HEK293 (cell line): Measurements from ENCODE around the gene UCHL3.

ENCODE experiments used
- CTCF ChIA-PET: fragments of 350-600 bp; formaldehyde crosslinking; extraction: SDS; loops from one replicate; lab custom pipeline; 2021; ENCODE audit warnings: antibody characterized with exemption; lab: Yijun Ruan, JAX
- POLR2A ChIA-PET: fragments of 300-600 bp; formaldehyde crosslinking; extraction: SDS; loops from one replicate; lab custom pipeline; 2020; ENCODE audit warnings: antibody characterized with exemption, inconsistent platforms; lab: Yijun Ruan, JAX
- H3K27ac ChIP-seq: fragments of 200-500 bp; sonication (Bioruptor generic); 2 replicates; pipeline ENCODE4 v1.5.1; 2014; ENCODE audit warnings: low read depth, low read length, control low read depth, inconsistent platforms; ENCODE audit errors: extremely low read depth
- H3K36me3 ChIP-seq, 2 experiments: fragments of 200-500 bp in 1 of 2; sonication (Bioruptor generic) in 1 of 2; 1 replicate in 1 of 2; 2 replicates in 1 of 2; pipeline ENCODE4 v1.5.1; 2014 to 2017; ENCODE audit warnings: inconsistent platforms in 2 of 2, low read length in 2 of 2; ENCODE audit not compliant: control insufficient read depth in 2 of 2, insufficient read depth in 1 of 2
- H3K4me1 ChIP-seq: fragments of 200-500 bp; sonication (Bioruptor generic); 2 replicates; pipeline ENCODE4 v1.5.1; 2014; ENCODE audit warnings: mild to moderate bottlenecking, low read length, inconsistent platforms; ENCODE audit not compliant: control insufficient read depth, insufficient read depth
- H3K4me3 ChIP-seq: 2 replicates; pipeline ENCODE4 v1.5.1; 2011; ENCODE audit warnings: low read depth, mild to moderate bottlenecking, control low read depth, low read length, moderate library complexity
- H3K9me3 ChIP-seq: fragments of 200-500 bp; sonication (Bioruptor generic); 2 replicates; pipeline ENCODE4 v1.5.1; 2014; ENCODE audit warnings: low read depth, low read length, inconsistent platforms; ENCODE audit not compliant: control insufficient read depth, insufficient read depth
- RBAK ChIP-seq: fragments of 450-650 bp; formaldehyde crosslinking; IDR thresholded peaks from 2 replicates; pipeline ENCODE4 v1.5.1; 2016; ENCODE audit warnings: missing biosample characterization, missing genetic modification characterization
- SP7 ChIP-seq: fragments of 450-650 bp; formaldehyde crosslinking; IDR thresholded peaks from 2 replicates; pipeline ENCODE4 v1.5.1; 2016; ENCODE audit warnings: missing biosample characterization, missing genetic modification characterization
- ZBTB21 ChIP-seq: fragments of 450-650 bp; formaldehyde crosslinking; IDR thresholded peaks from 2 replicates; pipeline ENCODE4 v1.5.1; 2017; ENCODE audit warnings: missing biosample characterization, missing genetic modification characterization
- ZNF10 ChIP-seq: fragments of 450-650 bp; formaldehyde crosslinking; IDR thresholded peaks from 2 replicates; pipeline ENCODE4 v1.5.1; 2017; ENCODE audit warnings: missing biosample characterization, missing genetic modification characterization
- ZNF174 ChIP-seq: fragments of 450-650 bp; formaldehyde crosslinking; IDR thresholded peaks from 2 replicates; pipeline ENCODE4 v1.5.0; 2017; ENCODE audit warnings: missing biosample characterization, mild to moderate bottlenecking, missing genetic modification characterization
- ZNF175 ChIP-seq: fragments of 450-650 bp; formaldehyde crosslinking; IDR thresholded peaks from 2 replicates; pipeline ENCODE4 v1.5.1; 2016; ENCODE audit warnings: missing biosample characterization, missing genetic modification characterization
- ZNF19 ChIP-seq: fragments of 450-650 bp; formaldehyde crosslinking; IDR thresholded peaks from 2 replicates; pipeline ENCODE4; 2016; ENCODE audit warnings: missing biosample characterization, missing genetic modification characterization, low read depth
- ZNF292 ChIP-seq: fragments of 450-650 bp; formaldehyde crosslinking; IDR thresholded peaks from 2 replicates; pipeline ENCODE4 v1.5.1; 2016; ENCODE audit warnings: low read depth, missing biosample characterization, missing genetic modification characterization, borderline replicate concordance
- ZNF416 ChIP-seq: fragments of 450-650 bp; formaldehyde crosslinking; IDR thresholded peaks from 2 replicates; pipeline ENCODE4 v1.5.1; 2016; ENCODE audit warnings: missing biosample characterization, missing genetic modification characterization
- ZNF510 ChIP-seq: fragments of 450-650 bp; formaldehyde crosslinking; IDR thresholded peaks from 2 replicates; pipeline ENCODE4 v1.5.1; 2018; ENCODE audit warnings: mild to moderate bottlenecking, missing genetic modification characterization, missing biosample characterization; ENCODE audit not compliant: insufficient replicate concordance
- ZNF558 ChIP-seq: fragments of 450-650 bp; formaldehyde crosslinking; IDR thresholded peaks from 2 replicates; pipeline ENCODE4 v1.5.1; 2016; ENCODE audit warnings: missing biosample characterization, missing genetic modification characterization
- ZNF560 ChIP-seq: fragments of 450-650 bp; formaldehyde crosslinking; IDR thresholded peaks from 2 replicates; pipeline ENCODE4 v1.5.1; 2017; ENCODE audit warnings: missing biosample characterization, missing genetic modification characterization, borderline replicate concordance
- ZNF585B ChIP-seq: fragments of 450-650 bp; formaldehyde crosslinking; IDR thresholded peaks from 2 replicates; pipeline ENCODE4 v1.5.1; 2016; ENCODE audit warnings: missing biosample characterization, missing genetic modification characterization
- ZNF629 ChIP-seq: fragments of 450-650 bp; formaldehyde crosslinking; IDR thresholded peaks from 2 replicates; pipeline ENCODE4 v1.5.1; 2017; ENCODE audit warnings: missing biosample characterization, missing genetic modification characterization
- ZNF777 ChIP-seq: fragments of 450-650 bp; formaldehyde crosslinking; IDR thresholded peaks from 2 replicates; pipeline ENCODE4 v1.5.1; 2017; ENCODE audit warnings: missing biosample characterization, missing genetic modification characterization, borderline replicate concordance
- ZNF785 ChIP-seq: fragments of 450-650 bp; formaldehyde crosslinking; IDR thresholded peaks from 2 replicates; pipeline ENCODE4 v1.5.1; 2016; ENCODE audit warnings: missing biosample characterization, missing genetic modification characterization
- ZXDB ChIP-seq: fragments of 450-650 bp; formaldehyde crosslinking; IDR thresholded peaks from 2 replicates; pipeline ENCODE4 v1.5.1; 2016; ENCODE audit warnings: missing biosample characterization, missing genetic modification characterization
- TF ChIP-seq, protein P1 (sequence below): fragments of 450-650 bp; formaldehyde crosslinking; IDR thresholded peaks from 2 replicates; pipeline ENCODE4 v1.5.1; 2016; ENCODE audit warnings: missing biosample characterization, missing genetic modification characterization, borderline replicate concordance
- TF ChIP-seq, protein P2 (sequence below): fragments of 450-650 bp; formaldehyde crosslinking; IDR thresholded peaks from 2 replicates; pipeline ENCODE4 v1.5.1; 2016; ENCODE audit warnings: missing biosample characterization, missing genetic modification characterization, low read depth
- TF ChIP-seq, protein P3 (sequence below): fragments of 450-650 bp; formaldehyde crosslinking; IDR thresholded peaks from 2 replicates; pipeline ENCODE4 v1.5.1; 2017; ENCODE audit warnings: missing biosample characterization, missing genetic modification characterization
- TF ChIP-seq, protein P4 (sequence below): fragments of 450-650 bp; formaldehyde crosslinking; IDR thresholded peaks from 2 replicates; pipeline ENCODE4 v1.5.1; 2016; ENCODE audit warnings: missing biosample characterization, missing genetic modification characterization
- TF ChIP-seq, protein P5 (sequence below): fragments of 450-650 bp; formaldehyde crosslinking; IDR thresholded peaks from 2 replicates; pipeline ENCODE4 v1.5.1; 2017; ENCODE audit warnings: missing biosample characterization, missing genetic modification characterization
- TF ChIP-seq, protein P6 (sequence below): fragments of 450-650 bp; formaldehyde crosslinking; IDR thresholded peaks from 2 replicates; pipeline ENCODE4; 2016; ENCODE audit warnings: missing biosample characterization, missing genetic modification characterization

The UCHL3 gene

DNA sequence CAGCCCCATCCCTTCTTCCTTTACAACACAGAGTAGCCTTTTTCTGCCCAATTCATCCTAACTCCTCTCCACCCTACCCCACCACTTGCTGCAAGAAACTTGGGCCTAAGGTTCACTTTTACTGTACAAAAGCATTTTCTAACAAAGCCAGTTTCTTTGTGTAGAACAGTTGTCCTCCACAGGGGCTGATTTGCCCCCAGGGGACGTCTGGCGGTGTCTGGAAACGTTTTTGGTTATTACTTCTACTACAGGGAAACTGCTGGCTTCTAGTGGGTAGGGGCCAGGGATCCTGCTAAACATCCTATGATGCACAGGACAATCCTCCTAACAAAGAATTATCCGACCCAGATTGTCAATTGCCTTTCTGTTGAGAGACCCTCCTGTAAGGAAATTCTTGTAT is 79.2 kb downstream of the UCHL3 start:
- H3K9me3 ChIP-seq: no peaks in the 10 kb centered on the region
- no peak overlapping the region for H3K4me3 ChIP-seq
- H3K27ac ChIP-seq: no peak overlapping the region
- ChIA-PET CTCF (no interaction called here), POLR2A (no interaction called here)
- H3K36me3 ChIP-seq: peaks cover 0 to 7% of the 10 kb centered on the region in 2 experiments; a peak in 1 of 3 replicates
- TF ChIP-seq ZNF175 (tag by site-specific recombination) (no peak), ZNF19 (tag by site-specific recombination) (no peak), ZNF585B (no peak), ZNF510 (tag by site-specific recombination) (no peak), ZNF174 (tag by site-specific recombination) (no peak), ZNF785 (tag by site-specific recombination) (no peak)
- TF ChIP-seq, protein P1, sequence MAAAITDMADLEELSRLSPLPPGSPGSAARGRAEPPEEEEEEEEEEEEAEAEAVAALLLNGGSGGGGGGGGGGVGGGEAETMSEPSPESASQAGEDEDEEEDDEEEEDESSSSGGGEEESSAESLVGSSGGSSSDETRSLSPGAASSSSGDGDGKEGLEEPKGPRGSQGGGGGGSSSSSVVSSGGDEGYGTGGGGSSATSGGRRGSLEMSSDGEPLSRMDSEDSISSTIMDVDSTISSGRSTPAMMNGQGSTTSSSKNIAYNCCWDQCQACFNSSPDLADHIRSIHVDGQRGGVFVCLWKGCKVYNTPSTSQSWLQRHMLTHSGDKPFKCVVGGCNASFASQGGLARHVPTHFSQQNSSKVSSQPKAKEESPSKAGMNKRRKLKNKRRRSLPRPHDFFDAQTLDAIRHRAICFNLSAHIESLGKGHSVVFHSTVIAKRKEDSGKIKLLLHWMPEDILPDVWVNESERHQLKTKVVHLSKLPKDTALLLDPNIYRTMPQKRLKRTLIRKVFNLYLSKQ: no peak
- TF ChIP-seq, protein P2, sequence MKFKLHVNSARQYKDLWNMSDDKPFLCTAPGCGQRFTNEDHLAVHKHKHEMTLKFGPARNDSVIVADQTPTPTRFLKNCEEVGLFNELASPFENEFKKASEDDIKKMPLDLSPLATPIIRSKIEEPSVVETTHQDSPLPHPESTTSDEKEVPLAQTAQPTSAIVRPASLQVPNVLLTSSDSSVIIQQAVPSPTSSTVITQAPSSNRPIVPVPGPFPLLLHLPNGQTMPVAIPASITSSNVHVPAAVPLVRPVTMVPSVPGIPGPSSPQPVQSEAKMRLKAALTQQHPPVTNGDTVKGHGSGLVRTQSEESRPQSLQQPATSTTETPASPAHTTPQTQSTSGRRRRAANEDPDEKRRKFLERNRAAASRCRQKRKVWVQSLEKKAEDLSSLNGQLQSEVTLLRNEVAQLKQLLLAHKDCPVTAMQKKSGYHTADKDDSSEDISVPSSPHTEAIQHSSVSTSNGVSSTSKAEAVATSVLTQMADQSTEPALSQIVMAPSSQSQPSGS: no peak
- H3K4me1 ChIP-seq: no peaks in the 10 kb centered on the region

DNA sequence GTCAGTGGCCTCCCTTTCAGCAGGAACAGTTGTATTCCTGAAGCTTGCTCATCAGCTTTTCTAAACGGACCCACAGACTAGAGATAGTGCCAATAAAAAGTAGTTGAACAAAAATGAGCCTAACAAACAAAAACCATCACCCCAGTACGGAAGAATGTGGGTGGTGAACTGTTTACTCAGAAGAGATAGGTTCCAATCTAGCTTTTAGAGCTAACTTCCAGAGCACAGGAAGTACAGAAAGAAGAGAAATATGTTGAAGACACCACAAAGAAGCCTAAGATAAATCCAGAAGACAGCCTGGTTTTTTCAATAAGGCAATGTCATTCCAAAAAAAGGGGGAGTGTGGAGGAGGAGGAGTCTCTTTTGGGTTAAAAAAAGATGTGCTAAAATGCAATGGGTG is 83.7 kb downstream of the UCHL3 start:
- Histone ChIP-seq H3K36me3 (no peaks in the 10 kb centered on the region), H3K4me1 (no peaks in the 10 kb centered on the region), H3K4me3 (no peak overlapping the region), H3K9me3 (no peaks in the 10 kb centered on the region), H3K27ac (no peak overlapping the region)
- ChIA-PET POLR2A (no interaction called here), CTCF (interaction anchor here (1.5 kb wide), 1 partner anchor 12 kb away, joined by 3 read pairs; no protein-coding TSS in a partner anchor)
- TF ChIP-seq, protein P3, sequence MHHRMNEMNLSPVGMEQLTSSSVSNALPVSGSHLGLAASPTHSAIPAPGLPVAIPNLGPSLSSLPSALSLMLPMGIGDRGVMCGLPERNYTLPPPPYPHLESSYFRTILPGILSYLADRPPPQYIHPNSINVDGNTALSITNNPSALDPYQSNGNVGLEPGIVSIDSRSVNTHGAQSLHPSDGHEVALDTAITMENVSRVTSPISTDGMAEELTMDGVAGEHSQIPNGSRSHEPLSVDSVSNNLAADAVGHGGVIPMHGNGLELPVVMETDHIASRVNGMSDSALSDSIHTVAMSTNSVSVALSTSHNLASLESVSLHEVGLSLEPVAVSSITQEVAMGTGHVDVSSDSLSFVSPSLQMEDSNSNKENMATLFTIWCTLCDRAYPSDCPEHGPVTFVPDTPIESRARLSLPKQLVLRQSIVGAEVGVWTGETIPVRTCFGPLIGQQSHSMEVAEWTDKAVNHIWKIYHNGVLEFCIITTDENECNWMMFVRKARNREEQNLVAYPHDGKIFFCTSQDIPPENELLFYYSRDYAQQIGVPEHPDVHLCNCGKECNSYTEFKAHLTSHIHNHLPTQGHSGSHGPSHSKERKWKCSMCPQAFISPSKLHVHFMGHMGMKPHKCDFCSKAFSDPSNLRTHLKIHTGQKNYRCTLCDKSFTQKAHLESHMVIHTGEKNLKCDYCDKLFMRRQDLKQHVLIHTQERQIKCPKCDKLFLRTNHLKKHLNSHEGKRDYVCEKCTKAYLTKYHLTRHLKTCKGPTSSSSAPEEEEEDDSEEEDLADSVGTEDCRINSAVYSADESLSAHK (tag by site-specific recombination): no peak
- TF ChIP-seq RBAK (tag by site-specific recombination) (no peak), ZNF10 (tag by site-specific recombination) (no peak), ZNF19 (tag by site-specific recombination) (no peak), ZBTB21 (tag by site-specific recombination) (no peak), ZNF416 (no peak), ZNF292 (tag by site-specific recombination) (no peak), ZXDB (no peak), ZNF629 (tag by site-specific recombination) (no peak), ZNF560 (no peak), ZNF777 (no peak), ZNF558 (tag by site-specific recombination) (no peak), SP7 (no peak)
- TF ChIP-seq, protein P4, sequence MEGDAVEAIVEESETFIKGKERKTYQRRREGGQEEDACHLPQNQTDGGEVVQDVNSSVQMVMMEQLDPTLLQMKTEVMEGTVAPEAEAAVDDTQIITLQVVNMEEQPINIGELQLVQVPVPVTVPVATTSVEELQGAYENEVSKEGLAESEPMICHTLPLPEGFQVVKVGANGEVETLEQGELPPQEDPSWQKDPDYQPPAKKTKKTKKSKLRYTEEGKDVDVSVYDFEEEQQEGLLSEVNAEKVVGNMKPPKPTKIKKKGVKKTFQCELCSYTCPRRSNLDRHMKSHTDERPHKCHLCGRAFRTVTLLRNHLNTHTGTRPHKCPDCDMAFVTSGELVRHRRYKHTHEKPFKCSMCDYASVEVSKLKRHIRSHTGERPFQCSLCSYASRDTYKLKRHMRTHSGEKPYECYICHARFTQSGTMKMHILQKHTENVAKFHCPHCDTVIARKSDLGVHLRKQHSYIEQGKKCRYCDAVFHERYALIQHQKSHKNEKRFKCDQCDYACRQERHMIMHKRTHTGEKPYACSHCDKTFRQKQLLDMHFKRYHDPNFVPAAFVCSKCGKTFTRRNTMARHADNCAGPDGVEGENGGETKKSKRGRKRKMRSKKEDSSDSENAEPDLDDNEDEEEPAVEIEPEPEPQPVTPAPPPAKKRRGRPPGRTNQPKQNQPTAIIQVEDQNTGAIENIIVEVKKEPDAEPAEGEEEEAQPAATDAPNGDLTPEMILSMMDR (tag by site-specific recombination): no peak
- TF ChIP-seq, protein P5, sequence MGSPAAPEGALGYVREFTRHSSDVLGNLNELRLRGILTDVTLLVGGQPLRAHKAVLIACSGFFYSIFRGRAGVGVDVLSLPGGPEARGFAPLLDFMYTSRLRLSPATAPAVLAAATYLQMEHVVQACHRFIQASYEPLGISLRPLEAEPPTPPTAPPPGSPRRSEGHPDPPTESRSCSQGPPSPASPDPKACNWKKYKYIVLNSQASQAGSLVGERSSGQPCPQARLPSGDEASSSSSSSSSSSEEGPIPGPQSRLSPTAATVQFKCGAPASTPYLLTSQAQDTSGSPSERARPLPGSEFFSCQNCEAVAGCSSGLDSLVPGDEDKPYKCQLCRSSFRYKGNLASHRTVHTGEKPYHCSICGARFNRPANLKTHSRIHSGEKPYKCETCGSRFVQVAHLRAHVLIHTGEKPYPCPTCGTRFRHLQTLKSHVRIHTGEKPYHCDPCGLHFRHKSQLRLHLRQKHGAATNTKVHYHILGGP (tag by site-specific recombination): no peak
- TF ChIP-seq, protein P6, sequence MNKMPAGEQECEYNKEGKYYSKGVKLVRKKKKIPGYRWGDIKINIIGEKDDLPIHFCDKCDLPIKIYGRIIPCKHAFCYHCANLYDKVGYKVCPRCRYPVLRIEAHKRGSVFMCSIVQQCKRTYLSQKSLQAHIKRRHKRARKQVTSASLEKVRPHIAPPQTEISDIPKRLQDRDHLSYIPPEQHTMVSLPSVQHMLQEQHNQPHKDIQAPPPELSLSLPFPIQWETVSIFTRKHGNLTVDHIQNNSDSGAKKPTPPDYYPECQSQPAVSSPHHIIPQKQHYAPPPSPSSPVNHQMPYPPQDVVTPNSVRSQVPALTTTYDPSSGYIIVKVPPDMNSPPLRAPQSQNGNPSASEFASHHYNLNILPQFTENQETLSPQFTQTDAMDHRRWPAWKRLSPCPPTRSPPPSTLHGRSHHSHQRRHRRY: no peak
